ENCODE results near the gene AURKAIP1.

The AURKAIP1 gene

GRCh38 chr1:1359664-1360468 lies 15.1 kb downstream of the AURKAIP1 start:
- DNase-seq = no peak

GRCh38 chr1:1359308-1359663 lies 15.7 kb downstream of the AURKAIP1 start:
- DNase-seq = peak; percentile 37

GRCh38 chr1:1358433-1359271 lies 16.4 kb downstream of the AURKAIP1 start, which contains the start of gene MXRA8:
Gene MXRA8 (minus strand): TSS chr1:1358555. CDS start chr1:1358504, 51 bp downstream.
- DNase-seq = no peak

- no peak for DNase-seq
Observed at GRCh38 chr1:1357871-1358432, 17.1 kb downstream of the AURKAIP1 start.

- no peak for DNase-seq
Observed at GRCh38 chr1:1356796-1357401, 18.1 kb downstream of the AURKAIP1 start.

GRCh38 chr1:1356166-1356795 lies 18.7 kb downstream of the AURKAIP1 start:
- DNase-seq = no peak

- DNase-seq = peak; percentile 64
Observed at GRCh38 chr1:1355416-1355815, 19.6 kb downstream of the AURKAIP1 start.

GRCh38 chr1:1354271-1355247 lies 20.4 kb downstream of the AURKAIP1 start:
- no peak for DNase-seq

- DNase-seq = no peak
Observed at GRCh38 chr1:1353389-1354151, 21.4 kb downstream of the AURKAIP1 start.

- no peak for DNase-seq
Observed at GRCh38 chr1:1352786-1353388, 22.1 kb downstream of the AURKAIP1 start.

- DNase-seq = no peak
Observed at GRCh38 chr1:1351511-1352427, 23.2 kb downstream of the AURKAIP1 start.

- DNase-seq = peak; percentile 80
Observed at GRCh38 chr1:1349256-1350012, 25.6 kb downstream of the AURKAIP1 start, which contains the start of gene DVL1. Gene DVL1 (minus strand): TSS chr1:1349418. CDS start chr1:1349065, 353 bp downstream.

GRCh38 chr1:1348420-1349255 lies 26.4 kb downstream of the AURKAIP1 start:
- DNase-seq = peak; percentile 34

GRCh38 chr1:1347663-1348419 lies 27.2 kb downstream of the AURKAIP1 start:
- no peak for DNase-seq

- DNase-seq = no peak
Observed at GRCh38 chr1:1347026-1347595, 27.9 kb downstream of the AURKAIP1 start.

GRCh38 chr1:1346501-1346890 lies 28.5 kb downstream of the AURKAIP1 start:
- DNase-seq = no peak
